Panc1 (cell line): ENCODE results near the gene ARFGAP1.

ENCODE experiments used
- CTCF ChIP-seq: fragments of 450-650 bp; IDR thresholded peaks from 2 replicates; pipeline ENCODE4 v1.5.1; 2017; ENCODE audit warnings: mild to moderate bottlenecking
- POLR2AphosphoS5 ChIP-seq: IDR thresholded peaks from 2 replicates; pipeline ENCODE4 v1.6.1; 2012; ENCODE audit warnings: mild to moderate bottlenecking, low read depth, low read length, moderate library complexity
- REST ChIP-seq, 2 experiments: IDR thresholded peaks; 2 replicates each; pipeline ENCODE4 v1.6.1; 2011 to 2012; ENCODE audit warnings: low read depth in 2 of 2, control low read depth in 1 of 2, low read length in 1 of 2, mild to moderate bottlenecking in 1 of 2, moderate library complexity in 1 of 2; ENCODE audit not compliant: insufficient read depth in 1 of 2

- TF ChIP-seq CTCF = no peak
- no peak for TF ChIP-seq REST (IDR thresholded peaks at IDR 0.05; ENCODE audit: insufficient read depth in 1 of 2, low read depth in 2 of 2, low read length in 1 of 2)
- no peak for TF ChIP-seq POLR2AphosphoS5
Measured at GRCh38 chr20:63247671-63248228, 24.9 kb upstream of the ARFGAP1 start.
